ENCODE results near the gene SLC39A12.

DNA sequence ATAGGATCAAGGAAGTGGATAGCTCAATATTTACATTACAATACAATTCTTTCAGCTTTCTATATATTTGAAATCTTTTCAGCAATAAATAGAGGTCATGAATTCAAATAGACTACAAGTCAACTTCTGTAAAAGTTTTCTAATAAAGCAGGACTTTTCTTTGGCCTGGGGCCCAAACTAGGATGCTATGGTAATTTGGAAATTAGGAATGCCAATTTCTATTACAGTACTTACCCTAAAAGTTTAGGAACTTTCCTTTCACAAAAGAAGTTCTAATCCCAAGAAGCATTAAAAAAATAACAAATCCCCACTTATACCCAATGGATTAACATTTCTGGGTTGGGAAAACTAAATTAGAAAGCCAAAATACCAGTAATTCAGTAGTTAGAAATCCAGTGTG, 40.5 kb downstream of the SLC39A12 start:
- TF ChIP-seq, protein P1, sequence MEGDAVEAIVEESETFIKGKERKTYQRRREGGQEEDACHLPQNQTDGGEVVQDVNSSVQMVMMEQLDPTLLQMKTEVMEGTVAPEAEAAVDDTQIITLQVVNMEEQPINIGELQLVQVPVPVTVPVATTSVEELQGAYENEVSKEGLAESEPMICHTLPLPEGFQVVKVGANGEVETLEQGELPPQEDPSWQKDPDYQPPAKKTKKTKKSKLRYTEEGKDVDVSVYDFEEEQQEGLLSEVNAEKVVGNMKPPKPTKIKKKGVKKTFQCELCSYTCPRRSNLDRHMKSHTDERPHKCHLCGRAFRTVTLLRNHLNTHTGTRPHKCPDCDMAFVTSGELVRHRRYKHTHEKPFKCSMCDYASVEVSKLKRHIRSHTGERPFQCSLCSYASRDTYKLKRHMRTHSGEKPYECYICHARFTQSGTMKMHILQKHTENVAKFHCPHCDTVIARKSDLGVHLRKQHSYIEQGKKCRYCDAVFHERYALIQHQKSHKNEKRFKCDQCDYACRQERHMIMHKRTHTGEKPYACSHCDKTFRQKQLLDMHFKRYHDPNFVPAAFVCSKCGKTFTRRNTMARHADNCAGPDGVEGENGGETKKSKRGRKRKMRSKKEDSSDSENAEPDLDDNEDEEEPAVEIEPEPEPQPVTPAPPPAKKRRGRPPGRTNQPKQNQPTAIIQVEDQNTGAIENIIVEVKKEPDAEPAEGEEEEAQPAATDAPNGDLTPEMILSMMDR (IDR thresholded peaks at IDR 0.05), result no peak
- no peak for TF ChIP-seq POLR2A (IDR thresholded peaks at IDR 0.05)

Measured in thyroid gland (tissue), 4 donors.